Stimulated activated memory B cell treated with anti-CD40 and anti-IgM and Interleukin-4, amounts not matched to agents 10 μg/mL and 1 μg/mL and 100 μg/mL, for 72 hours (primary cell): Measurements from ENCODE around the gene ZNF273.
"Not testable (repeated sequence)": the region's sequence is repeated elsewhere in the genome, so short reads cannot be mapped to it uniquely, and the experiment has no call there.

Experiments
- ATAC-seq: fragments of 150-1000 bp; cut with Tn5 transposase; 2 replicates; pipeline ENCODE4 v1.10.0; 2021
- H3K27ac Mint-ChIP-seq: one replicate; pipeline ENCODE4 v1.8.0; 2022; ENCODE audit warnings: mild to moderate bottlenecking, mixed read lengths
- H3K27me3 Mint-ChIP-seq: one replicate; pipeline ENCODE4 v1.8.0; 2022; ENCODE audit warnings: mixed read lengths
- H3K36me3 Mint-ChIP-seq: one replicate; pipeline ENCODE4 v1.8.0; 2022; ENCODE audit warnings: mixed read lengths
- H3K4me1 Mint-ChIP-seq: one replicate; pipeline ENCODE4 v1.8.0; 2022; ENCODE audit warnings: mixed read lengths
- H3K4me3 Mint-ChIP-seq: one replicate; pipeline ENCODE4 v1.8.0; 2022; ENCODE audit warnings: mild to moderate bottlenecking, moderate library complexity, mixed read lengths
- H3K9me3 Mint-ChIP-seq: one replicate; pipeline ENCODE4 v1.8.0; 2022; ENCODE audit warnings: mixed read lengths

ZNF273 gene

DNA sequence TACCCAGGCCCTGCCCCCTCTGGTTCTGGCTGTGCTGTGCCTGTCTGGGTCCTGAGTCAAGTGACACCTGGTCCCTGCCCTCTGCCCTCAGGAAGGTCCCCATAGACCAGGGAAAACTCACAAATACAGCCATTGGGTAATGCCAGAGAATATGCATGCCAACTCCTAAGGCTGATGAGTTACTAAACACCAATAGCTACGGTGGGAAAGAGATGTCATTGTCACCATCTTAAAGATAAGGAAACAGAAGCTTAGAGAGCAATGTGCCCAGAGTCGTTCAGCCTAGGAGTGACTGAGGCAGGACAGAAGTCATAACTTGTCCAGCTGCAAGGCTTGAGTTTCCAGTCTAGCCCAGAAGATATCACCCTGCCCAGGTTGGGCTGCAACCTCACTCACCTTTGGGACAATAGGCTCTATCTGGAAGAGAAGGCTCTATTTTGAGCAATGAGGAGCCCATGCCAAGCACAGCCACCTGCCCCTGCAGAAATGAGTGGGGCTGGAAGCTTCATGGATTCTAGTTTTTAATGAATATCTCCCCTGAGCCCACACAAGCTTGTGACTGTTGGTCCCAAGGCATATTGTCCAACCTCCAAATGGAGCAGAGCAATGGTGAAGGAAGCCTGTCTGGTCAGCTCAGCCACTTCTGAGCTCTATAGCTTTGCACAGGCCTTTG, 42.6 kb downstream of the ZNF273 start:
- Mint-ChIP-seq H3K36me3 (no peaks in the 10 kb centered on the region), H3K4me3 (no peak overlapping the region)

GRCh38 chr7:64946772-64947171, 43.7 kb downstream of the ZNF273 start:
- Mint-ChIP-seq H3K27me3 (peaks cover 80% of the 10 kb centered on the region), H3K4me3 (no peak overlapping the region), H3K4me1 (no peaks in the 10 kb centered on the region), H3K36me3 (no peaks in the 10 kb centered on the region), H3K27ac (no peak overlapping the region), H3K9me3 (no peaks in the 10 kb centered on the region)
- peak; percentile 53 for ATAC-seq

More for the DNA sequence above, 42.6 kb downstream of the ZNF273 start:
- H3K4me1 Mint-ChIP-seq, result no peaks in the 10 kb centered on the region
- no peaks in the 10 kb centered on the region for H3K9me3 Mint-ChIP-seq
- H3K27me3 Mint-ChIP-seq, result peaks cover 72% of the 10 kb centered on the region
- no peak for ATAC-seq
- no peak overlapping the region for H3K27ac Mint-ChIP-seq

DNA sequence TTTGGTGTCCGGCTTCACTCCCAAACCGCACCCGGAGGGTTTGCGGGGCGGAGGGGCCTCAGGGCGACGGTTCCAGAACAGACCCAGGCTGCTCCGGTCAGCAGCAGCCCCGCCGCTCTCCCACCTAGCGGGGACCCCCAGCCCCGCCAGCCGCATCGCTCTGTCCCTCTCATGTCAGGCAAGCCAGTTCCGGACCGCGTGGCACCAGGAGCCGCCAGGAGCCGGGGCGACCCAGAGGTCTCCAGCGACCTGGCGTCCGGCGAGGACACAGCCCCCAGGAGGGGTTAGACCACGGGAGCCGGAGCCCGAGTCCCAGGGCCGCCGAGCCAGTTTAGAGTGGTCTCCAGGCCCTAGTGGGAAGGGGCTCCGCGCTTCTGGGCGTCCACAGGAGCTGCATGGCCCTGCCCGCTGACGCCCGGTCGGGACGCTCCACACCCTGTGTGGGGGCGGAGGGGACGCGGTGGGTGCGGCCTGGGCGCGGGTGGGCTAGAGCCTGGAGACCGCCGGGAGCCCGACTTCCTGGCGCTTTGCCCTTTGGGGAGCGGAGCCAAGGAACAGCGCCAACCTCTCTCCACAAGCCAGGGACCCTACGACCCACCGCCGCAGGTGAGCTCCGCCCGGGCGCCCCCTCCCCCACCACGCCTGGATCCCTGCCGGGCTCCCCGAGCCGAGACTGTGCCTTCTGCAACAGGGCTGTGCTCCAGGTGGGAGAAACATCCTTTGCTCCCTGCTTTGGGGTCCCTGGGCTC, 44.4 kb downstream of the ZNF273 start:
- no peaks in the 10 kb centered on the region for H3K4me1 Mint-ChIP-seq
- no peaks in the 10 kb centered on the region for H3K36me3 Mint-ChIP-seq
- no peak overlapping the region for H3K27ac Mint-ChIP-seq
- peaks cover 78% of the 10 kb centered on the region for H3K27me3 Mint-ChIP-seq
- ATAC-seq, result no peak
- H3K9me3 Mint-ChIP-seq, result no peaks in the 10 kb centered on the region
- peak overlapping the region; percentile 57 for H3K4me3 Mint-ChIP-seq

- not testable (repeated sequence) for H3K36me3 Mint-ChIP-seq, H3K4me1 Mint-ChIP-seq, H3K27ac Mint-ChIP-seq, H3K4me3 Mint-ChIP-seq, H3K9me3 Mint-ChIP-seq, ATAC-seq
- peaks cover 70% of the 10 kb centered on the region for H3K27me3 Mint-ChIP-seq
Observed at GRCh38 chr7:64948774-64949173, 45.7 kb downstream of the ZNF273 start.

GRCh38 chr7:64950673-64951072, 47.6 kb downstream of the ZNF273 start:
- not testable (repeated sequence) for ATAC-seq, H3K9me3 Mint-ChIP-seq, H3K4me1 Mint-ChIP-seq, H3K4me3 Mint-ChIP-seq, H3K36me3 Mint-ChIP-seq, H3K27ac Mint-ChIP-seq
- H3K27me3 Mint-ChIP-seq, result peaks cover 55% of the 10 kb centered on the region

GRCh38 chr7:64951250-64951848, 48.3 kb downstream of the ZNF273 start:
- H3K4me1 Mint-ChIP-seq, result no peaks in the 10 kb centered on the region

DNA sequence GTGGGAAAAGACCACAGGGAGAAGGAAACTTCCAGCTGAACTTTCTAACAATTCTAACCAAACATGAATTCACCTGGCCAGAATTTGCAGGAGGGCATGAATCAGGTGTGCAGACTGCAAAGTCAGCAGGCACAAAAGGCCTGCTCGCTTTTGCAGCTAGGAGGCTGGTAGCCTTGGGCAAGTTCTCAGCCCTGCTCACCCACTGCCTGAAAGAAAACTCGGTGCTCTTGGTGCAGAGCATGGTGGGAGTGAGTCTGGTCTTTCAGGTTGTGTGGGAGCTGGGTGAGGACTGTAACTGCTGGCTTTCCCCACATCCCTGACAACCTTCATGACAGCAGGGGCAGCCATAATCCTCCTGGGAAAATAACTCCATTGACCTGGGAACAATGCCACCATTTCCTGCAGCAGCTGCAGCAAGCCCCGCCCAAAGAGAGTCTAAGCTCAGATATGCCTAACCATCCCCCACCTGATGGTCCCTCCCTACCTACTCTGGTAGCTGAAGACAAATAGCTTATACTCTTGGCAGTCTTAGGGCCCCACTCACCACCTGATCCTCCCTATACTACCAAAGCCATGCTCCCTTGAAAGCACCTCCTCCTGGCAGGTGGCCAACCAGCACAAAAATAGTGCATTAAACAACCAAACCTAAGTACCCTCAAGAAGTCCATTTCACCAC, 56.1 kb downstream of the ZNF273 start:
- ATAC-seq, result no peak
- peaks cover 17% of the 10 kb centered on the region for H3K9me3 Mint-ChIP-seq
- peaks cover 12% of the 10 kb centered on the region for H3K36me3 Mint-ChIP-seq
- no peaks in the 10 kb centered on the region for H3K27me3 Mint-ChIP-seq
- H3K27ac Mint-ChIP-seq, result no peak overlapping the region
- no peaks in the 10 kb centered on the region for H3K4me1 Mint-ChIP-seq
- H3K4me3 Mint-ChIP-seq, result no peak overlapping the region

More at GRCh38 chr7:64951250-64951848, 48.3 kb downstream of the ZNF273 start:
- Mint-ChIP-seq H3K9me3 (peaks cover 3% of the 10 kb centered on the region), H3K27ac (no peak overlapping the region), H3K36me3 (no peaks in the 10 kb centered on the region), H3K27me3 (peaks cover 48% of the 10 kb centered on the region), H3K4me3 (no peak overlapping the region)
- peak; percentile 36 for ATAC-seq

DNA sequence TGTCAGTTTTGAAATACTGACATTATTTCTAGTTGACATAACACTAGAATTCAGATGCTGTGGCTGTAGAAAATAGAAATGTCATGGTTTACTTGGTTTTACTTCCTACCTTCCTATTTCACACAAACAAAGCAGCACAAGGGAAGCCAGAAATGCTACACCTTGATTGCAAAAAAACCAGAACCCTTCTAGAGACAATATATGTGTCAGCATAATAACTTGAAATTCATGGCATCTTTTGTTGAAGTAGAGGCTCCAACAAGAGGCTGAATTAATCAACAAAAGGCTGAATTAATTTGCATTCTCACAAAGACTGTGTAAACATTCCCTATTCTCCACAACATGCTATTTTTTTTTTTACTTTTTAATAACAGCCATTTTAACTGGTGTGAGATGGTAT, 62.5 kb downstream of the ZNF273 start:
- Mint-ChIP-seq H3K27ac (no peak overlapping the region), H3K4me3 (no peak overlapping the region), H3K4me1 (no peaks in the 10 kb centered on the region), H3K27me3 (no peaks in the 10 kb centered on the region), H3K9me3 (peaks cover 10% of the 10 kb centered on the region), H3K36me3 (peaks cover 5% of the 10 kb centered on the region)
- no peak for ATAC-seq

DNA sequence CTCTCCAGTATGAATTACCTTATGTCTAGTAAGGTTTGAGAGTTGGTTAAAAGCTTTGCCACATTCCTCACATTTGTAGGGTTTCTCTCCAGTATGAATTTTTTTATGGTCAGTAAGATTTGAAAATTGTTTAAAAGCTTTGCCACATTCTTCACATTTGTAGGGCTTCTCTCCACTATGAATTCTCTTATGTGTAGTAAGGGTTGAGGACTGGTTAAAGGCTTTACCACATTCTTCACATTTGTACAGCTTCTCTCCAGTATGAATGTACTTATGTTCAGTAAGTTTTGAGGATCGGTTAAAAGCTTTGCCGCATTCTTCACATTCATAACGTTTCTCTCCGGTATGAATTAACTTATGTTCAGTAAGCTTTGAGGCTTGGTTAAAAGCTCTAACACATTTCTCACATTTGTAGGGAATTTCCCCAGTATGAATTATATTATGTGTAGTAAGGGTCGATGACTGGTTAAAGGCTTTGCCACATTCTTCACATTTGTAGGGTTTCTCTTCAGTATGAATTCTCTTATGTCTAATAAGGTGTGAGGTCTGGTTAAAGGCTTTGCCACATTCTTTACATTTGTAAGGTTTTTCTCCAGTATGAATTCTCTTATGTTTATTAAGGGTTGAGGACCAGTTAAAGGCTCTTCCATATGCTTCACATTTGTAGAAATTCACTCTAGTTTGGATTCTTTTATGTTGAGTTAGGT, 75.6 kb downstream of the ZNF273 start:
- no peak overlapping the region for H3K27ac Mint-ChIP-seq
- H3K4me3 Mint-ChIP-seq, result no peak overlapping the region
- H3K27me3 Mint-ChIP-seq, result no peaks in the 10 kb centered on the region
- peaks cover 69% of the 10 kb centered on the region for H3K36me3 Mint-ChIP-seq
- peaks cover 18% of the 10 kb centered on the region for H3K9me3 Mint-ChIP-seq
- no peaks in the 10 kb centered on the region for H3K4me1 Mint-ChIP-seq
- ATAC-seq, result no peak
